ENCODE measurements around the gene PCDHGA6.
"Not testable (repeated sequence)": the region's sequence is repeated elsewhere in the genome, so short reads cannot be mapped to it uniquely, and the experiment has no call there.

The PCDHGA6 gene

DNA sequence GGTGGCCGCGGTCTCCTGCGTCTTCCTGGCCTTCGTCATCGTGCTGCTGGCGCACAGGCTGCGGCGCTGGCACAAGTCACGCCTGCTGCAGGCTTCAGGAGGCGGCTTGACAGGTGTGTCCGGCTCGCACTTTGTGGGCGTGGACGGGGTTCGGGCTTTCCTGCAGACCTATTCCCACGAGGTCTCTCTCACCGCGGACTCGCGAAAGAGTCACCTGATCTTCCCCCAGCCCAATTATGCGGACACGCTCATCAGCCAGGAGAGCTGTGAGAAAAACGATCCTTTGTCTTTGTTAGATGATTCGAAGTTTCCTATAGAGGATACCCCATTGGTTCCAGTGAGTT is 41.6 kb downstream of the PCDHGA6 start:
- not testable (repeated sequence) for H3K27ac ChIP-seq; DNase-seq (ENCODE audit: low read depth, low spot score)

- peak; percentile 31 for DNase-seq (ENCODE audit: low read depth, low spot score)
- H3K27ac ChIP-seq: not testable (repeated sequence)
These were observed 43.9 kb downstream of the PCDHGA6 start, which contains the start of gene PCDHGB7 for GRCh38 chr5:141417494-141418172. Gene PCDHGB7 (plus strand): TSS chr5:141417677. CDS start chr5:141417860, 183 bp downstream.

- no peak for DNase-seq (ENCODE audit: low read depth, low spot score)
These were observed 45.6 kb downstream of the PCDHGA6 start for GRCh38 chr5:141419074-141419880.

DNA sequence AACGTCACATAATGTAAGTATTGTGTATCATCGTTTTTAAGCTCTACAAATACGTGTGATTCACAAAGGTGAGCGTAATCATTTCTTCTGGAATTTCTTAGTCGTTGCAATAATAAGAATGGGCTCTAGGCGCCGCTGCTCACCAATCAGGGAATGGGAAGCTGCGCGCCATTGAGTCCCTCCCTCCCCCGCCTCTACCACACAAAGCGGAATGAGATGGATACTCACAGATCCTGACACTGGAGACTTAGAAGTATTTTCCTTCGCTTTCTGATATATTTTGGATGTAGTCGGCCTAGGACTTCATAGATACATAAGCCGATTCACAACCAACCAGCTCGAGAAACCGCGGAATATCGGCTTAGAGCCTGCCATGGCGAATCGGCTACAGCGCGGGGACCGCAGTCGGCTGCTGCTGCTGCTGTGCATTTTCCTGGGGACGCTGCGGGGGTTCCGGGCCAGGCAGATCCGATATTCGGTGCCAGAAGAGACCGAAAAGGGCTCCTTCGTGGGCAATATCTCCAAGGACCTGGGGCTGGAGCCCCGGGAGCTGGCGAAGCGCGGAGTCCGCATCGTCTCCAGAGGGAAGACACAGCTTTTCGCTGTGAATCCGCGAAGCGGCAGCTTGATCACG is 47.3 kb downstream of the PCDHGA6 start, which contains the start of gene PCDHGA11:
PCDHGA11 (plus strand) TSS at position 197 of the 634 bp plus-strand sequence; CDS start at position 374, 177 bp downstream.
- DNase-seq (ENCODE audit: low read depth, low spot score): no peak
- no peak within 1 kb of the TSS for H3K27ac ChIP-seq

More at GRCh38 chr5:141419074-141419880, 45.6 kb downstream of the PCDHGA6 start:
- H3K27ac ChIP-seq: no peak overlapping the region

DNA sequence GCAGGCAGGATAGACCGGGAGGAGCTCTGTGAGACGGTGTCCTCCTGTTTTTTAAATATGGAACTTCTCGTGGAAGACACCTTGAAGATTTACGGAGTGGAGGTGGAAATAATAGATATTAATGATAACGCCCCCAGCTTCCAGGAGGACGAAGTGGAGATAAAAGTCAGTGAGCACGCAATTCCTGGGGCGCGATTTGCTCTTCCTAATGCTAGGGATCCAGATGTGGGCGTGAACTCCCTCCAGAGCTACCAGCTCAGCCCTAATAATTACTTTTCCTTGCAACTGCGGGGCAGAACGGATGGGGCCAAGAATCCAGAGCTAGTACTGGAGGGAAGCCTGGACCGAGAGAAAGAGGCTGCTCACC is 47.8 kb downstream of the PCDHGA6 start:
- no peak for DNase-seq (ENCODE audit: low read depth, low spot score)
- H3K27ac ChIP-seq: no peak overlapping the region

GRCh38 chr5:141422742-141423291 is 49.1 kb downstream of the PCDHGA6 start:
- H3K27ac ChIP-seq: no peak overlapping the region
- DNase-seq (ENCODE audit: low read depth, low spot score): no peak

DNA sequence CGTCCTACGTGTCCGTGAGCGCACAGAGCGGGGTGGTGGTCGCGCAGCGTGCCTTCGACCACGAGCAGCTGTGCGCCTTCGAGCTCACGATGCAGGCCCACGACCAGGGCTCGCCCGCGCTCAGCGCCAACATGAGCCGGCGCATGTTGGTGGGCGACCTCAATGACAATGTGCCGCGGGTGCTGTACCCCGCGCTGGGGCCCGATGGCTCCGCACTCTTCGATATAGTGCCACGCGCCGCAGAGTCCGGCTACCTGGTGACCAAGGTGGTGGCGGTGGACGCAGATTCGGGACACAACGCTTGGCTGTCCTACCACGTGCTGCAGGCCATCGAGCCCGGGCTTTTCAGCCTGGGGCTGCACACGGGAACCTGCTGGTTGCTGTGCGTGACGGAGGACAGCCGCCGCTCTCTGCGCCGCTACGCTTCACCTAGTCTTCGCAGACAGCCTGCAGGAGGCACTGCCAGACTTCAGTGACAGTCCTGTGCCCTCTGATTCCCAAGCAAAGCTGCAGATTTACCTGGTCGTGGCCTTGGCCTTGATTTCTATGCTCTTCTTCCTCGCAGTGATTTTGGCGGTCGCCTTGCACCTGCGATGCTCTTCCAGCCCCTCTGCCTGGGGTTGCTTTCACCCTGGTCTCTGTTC is 54.2 kb downstream of the PCDHGA6 start:
- H3K27ac ChIP-seq: no peak overlapping the region
- DNase-seq (ENCODE audit: low read depth, low spot score): no peak
